HEK293T (cell line): ENCODE measurements around the gene ZNF644.

ENCODE experiments used
- CTCF ChIA-PET: fragments of 350-600 bp; formaldehyde crosslinking; extraction: SDS; loops from one replicate; lab custom pipeline; 2021; ENCODE audit warnings: antibody characterized with exemption, inconsistent platforms; lab: Yijun Ruan, JAX
- POLR2A ChIA-PET: fragments of 350-600 bp; formaldehyde crosslinking; extraction: SDS; loops from one replicate; lab custom pipeline; 2020; ENCODE audit warnings: antibody characterized with exemption, inconsistent platforms; lab: Yijun Ruan, JAX
- DNase-seq: peaks from one replicate; pipeline ENCODE4 v3.0.0; 2012; ENCODE audit warnings: mixed read lengths; ENCODE audit errors: extremely low spot score
- ARNT ChIP-seq: fragments of 450-650 bp; IDR thresholded peaks from 2 replicates; pipeline ENCODE4 v1.6.1; 2017; ENCODE audit warnings: mild to moderate bottlenecking
- BHLHE40 ChIP-seq: fragments of 450-650 bp; IDR thresholded peaks from 2 replicates; pipeline ENCODE4 v1.6.1; 2016; ENCODE audit warnings: mild to moderate bottlenecking, moderate library complexity, borderline replicate concordance
- CTBP1 ChIP-seq: fragments of 450-650 bp; IDR thresholded peaks from 2 replicates; pipeline ENCODE4 v1.6.1; 2016; ENCODE audit warnings: borderline replicate concordance
- ELF4 ChIP-seq: fragments of 450-650 bp; IDR thresholded peaks from 2 replicates; pipeline ENCODE4 v1.6.1; 2017; ENCODE audit warnings: antibody characterized with exemption
- FOXA1 ChIP-seq: fragments of 450-650 bp; IDR thresholded peaks from 2 replicates; pipeline ENCODE4 v1.6.1; 2016; ENCODE audit warnings: mild to moderate bottlenecking
- FOXK2 ChIP-seq: fragments of 450-650 bp; IDR thresholded peaks from 2 replicates; pipeline ENCODE4 v1.6.1; 2016; ENCODE audit warnings: mild to moderate bottlenecking
- FOXM1 ChIP-seq: fragments of 450-650 bp; IDR thresholded peaks from 2 replicates; pipeline ENCODE4 v1.6.1; 2017; ENCODE audit warnings: mild to moderate bottlenecking, borderline replicate concordance
- HDGF ChIP-seq: fragments of 450-650 bp; IDR thresholded peaks from 2 replicates; pipeline ENCODE4 v1.6.1; 2017; ENCODE audit warnings: antibody characterized with exemption, borderline replicate concordance
- L3MBTL2 ChIP-seq: fragments of 450-650 bp; conservative IDR thresholded peaks from 2 replicates; pipeline ENCODE4 v1.6.1; 2016; ENCODE audit warnings: mild to moderate bottlenecking
- LEF1 ChIP-seq: fragments of 450-650 bp; IDR thresholded peaks from 2 replicates; pipeline ENCODE4 v1.6.1; 2017; ENCODE audit warnings: mild to moderate bottlenecking, borderline replicate concordance
- NFRKB ChIP-seq: fragments of 450-650 bp; IDR thresholded peaks from 2 replicates; pipeline ENCODE4 v1.6.1; 2016; ENCODE audit warnings: mild to moderate bottlenecking, moderate library complexity
- SP1 ChIP-seq: fragments of 450-650 bp; IDR thresholded peaks from 2 replicates; pipeline ENCODE4 v1.6.1; 2017
- SUZ12 ChIP-seq: fragments of 450-650 bp; IDR thresholded peaks from 2 replicates; pipeline ENCODE4 v1.6.1; 2016; ENCODE audit warnings: mild to moderate bottlenecking
- TARDBP ChIP-seq: fragments of 450-650 bp; IDR thresholded peaks from 2 replicates; pipeline ENCODE4 v1.6.1; 2016
- ZNF384 ChIP-seq: fragments of 450-650 bp; IDR thresholded peaks from 2 replicates; pipeline ENCODE4 v1.6.1; 2016
- TF ChIP-seq, protein P1 (sequence below): fragments of 450-650 bp; IDR thresholded peaks from 2 replicates; pipeline ENCODE4 v1.6.1; 2016

The ZNF644 gene

DNA sequence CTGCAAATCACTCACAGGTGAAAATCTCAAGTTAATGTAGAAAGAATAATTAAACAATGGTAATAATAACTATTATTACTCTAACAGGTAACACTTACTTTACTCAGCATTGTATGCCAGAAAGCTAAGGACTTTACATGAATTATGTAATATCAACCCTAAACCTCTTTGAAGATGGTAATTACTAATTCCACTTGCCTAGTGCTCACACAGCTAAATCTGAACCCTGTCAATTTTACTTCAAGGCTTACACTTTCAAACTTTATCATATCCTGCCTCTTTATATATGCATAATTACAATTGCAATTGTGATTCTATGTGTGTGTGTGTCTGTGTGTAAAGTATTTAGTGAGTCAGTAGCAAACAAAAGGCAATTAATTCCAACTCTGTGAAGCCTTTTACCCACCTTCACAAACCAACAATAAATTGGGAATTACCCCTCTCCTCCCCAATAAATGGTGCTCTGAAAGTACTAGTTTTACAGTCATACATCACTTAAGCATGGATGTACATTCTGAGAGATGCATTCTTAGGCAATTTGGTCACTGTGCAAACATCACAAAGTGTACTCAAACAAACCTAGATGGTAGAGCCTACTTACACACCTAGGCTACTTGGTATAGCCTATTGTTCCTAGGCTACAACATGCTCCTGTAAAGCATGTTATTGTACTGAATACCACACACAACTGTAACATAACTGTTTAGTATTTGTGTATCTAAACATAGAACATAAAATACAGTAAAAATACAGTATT lies 5.9 kb downstream of the ZNF644 start:
- CTCF ChIA-PET, result no interaction called here
- no peak for TF ChIP-seq FOXA1
- TF ChIP-seq ARNT, result no peak
- no peak for TF ChIP-seq HDGF
- no peak for TF ChIP-seq ELF4
- no peak for TF ChIP-seq CTBP1
- no peak for TF ChIP-seq BHLHE40
- DNase-seq, result no peak
- POLR2A ChIA-PET, result no interaction called here

DNA sequence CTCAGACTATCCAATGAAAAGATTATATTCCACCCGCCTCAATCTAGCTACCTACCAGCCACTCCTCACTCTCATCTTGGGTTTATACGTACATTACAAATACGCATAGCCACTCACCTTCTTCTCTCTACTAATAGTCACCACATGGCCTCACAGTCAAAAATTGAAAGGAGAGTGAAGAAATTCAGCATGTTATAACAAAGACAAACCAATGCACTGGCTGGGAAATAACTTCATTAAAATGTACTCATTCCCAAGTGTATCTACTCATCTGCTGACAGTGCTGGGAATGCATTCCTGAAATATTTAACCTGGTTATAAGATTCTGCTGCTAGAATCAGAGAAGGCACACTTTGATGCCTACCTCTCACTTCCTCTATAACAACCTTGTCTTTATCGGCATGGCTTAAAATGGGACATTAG lies 6.5 kb downstream of the ZNF644 start:
- no peak for DNase-seq
- POLR2A ChIA-PET, result no interaction called here
- CTCF ChIA-PET, result no interaction called here
- TF ChIP-seq SP1 (no peak), FOXA1 (no peak), NFRKB (no peak), ELF4 (no peak), L3MBTL2 (no peak), FOXK2 (no peak), FOXM1 (no peak), ZNF384 (no peak)
- TF ChIP-seq, protein P1, sequence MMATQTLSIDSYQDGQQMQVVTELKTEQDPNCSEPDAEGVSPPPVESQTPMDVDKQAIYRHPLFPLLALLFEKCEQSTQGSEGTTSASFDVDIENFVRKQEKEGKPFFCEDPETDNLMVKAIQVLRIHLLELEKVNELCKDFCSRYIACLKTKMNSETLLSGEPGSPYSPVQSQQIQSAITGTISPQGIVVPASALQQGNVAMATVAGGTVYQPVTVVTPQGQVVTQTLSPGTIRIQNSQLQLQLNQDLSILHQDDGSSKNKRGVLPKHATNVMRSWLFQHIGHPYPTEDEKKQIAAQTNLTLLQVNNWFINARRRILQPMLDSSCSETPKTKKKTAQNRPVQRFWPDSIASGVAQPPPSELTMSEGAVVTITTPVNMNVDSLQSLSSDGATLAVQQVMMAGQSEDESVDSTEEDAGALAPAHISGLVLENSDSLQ, result no peak

GRCh38 chr1:91014475-91014874 lies 7.4 kb downstream of the ZNF644 start:
- ChIA-PET CTCF (no interaction called here), POLR2A (no interaction called here)
- TF ChIP-seq L3MBTL2, result no peak
- no peak for DNase-seq

DNA sequence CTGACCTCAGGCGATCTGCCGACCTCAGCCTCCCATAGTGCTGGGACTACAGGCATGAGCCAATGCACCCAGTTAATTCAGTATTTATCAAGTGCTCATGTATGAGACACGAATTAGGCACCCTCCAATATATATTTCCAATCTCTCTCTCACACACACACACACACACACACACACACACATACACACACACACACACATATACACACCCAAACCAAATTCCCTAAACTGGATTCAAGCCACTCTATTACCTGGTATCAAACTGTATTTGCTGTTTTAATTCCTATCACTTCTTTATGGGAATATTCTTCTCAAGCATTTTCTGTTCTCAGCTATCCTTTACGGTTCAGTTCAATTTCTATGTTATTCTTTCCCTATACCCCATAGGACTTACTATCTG lies 8.5 kb downstream of the ZNF644 start:
- ChIA-PET POLR2A (interaction anchor here (1.0 kb wide), 1 partner anchor 8 kb away, joined by 3 read pairs; the partner anchor contains the start of gene ZNF644), CTCF (no interaction called here)
- TF ChIP-seq FOXM1 (no peak), SUZ12 (no peak), NFRKB (no peak), FOXK2 (no peak), TARDBP (no peak), ARNT (no peak), HDGF (no peak), ZNF384 (no peak), FOXA1 (no peak), LEF1 (no peak), BHLHE40 (no peak)
- DNase-seq, result no peak

GRCh38 chr1:91012196-91012595 lies 9.6 kb downstream of the ZNF644 start:
- ChIA-PET CTCF (no interaction called here), POLR2A (no interaction called here)
- TF ChIP-seq FOXA1, result no peak
- TF ChIP-seq FOXK2, result no peak
- no peak for TF ChIP-seq HDGF
- no peak for TF ChIP-seq BHLHE40
- no peak for TF ChIP-seq SP1
- TF ChIP-seq, protein P1, result no peak
- TF ChIP-seq ZNF384, result no peak
- no peak for TF ChIP-seq FOXM1
- no peak for TF ChIP-seq SUZ12
- no peak for TF ChIP-seq LEF1
- no peak for TF ChIP-seq ELF4
- no peak for TF ChIP-seq TARDBP
- TF ChIP-seq L3MBTL2, result no peak
- TF ChIP-seq ARNT, result no peak
- no peak for TF ChIP-seq CTBP1
- TF ChIP-seq NFRKB, result no peak
- DNase-seq, result no peak

- POLR2A ChIA-PET, result no interaction called here
- TF ChIP-seq FOXA1 (no peak), ELF4 (no peak), CTBP1 (no peak), FOXM1 (no peak), LEF1 (no peak), NFRKB (no peak), L3MBTL2 (no peak), SP1 (no peak), ZNF384 (no peak), BHLHE40 (no peak), FOXK2 (no peak), ARNT (no peak), HDGF (no peak), TARDBP (no peak), SUZ12 (no peak)
- TF ChIP-seq, protein P1, result no peak
- no peak for DNase-seq
- CTCF ChIA-PET, result no interaction called here
These were observed 10.1 kb downstream of the ZNF644 start for GRCh38 chr1:91011726-91012125.
